ENCODE data around the gene ADAMTS14.

- TF ChIP-seq YY1 (IDR thresholded peaks at IDR 0.05; ENCODE audit: insufficient read depth, insufficient read length) (no peak), ZNF274 (IDR thresholded peaks at IDR 0.05; ENCODE audit: low read depth, low read length) (no peak), SUZ12 (IDR thresholded peaks at IDR 0.05; ENCODE audit: extremely low read depth, insufficient read depth, insufficient read length) (no peak)
Observed at GRCh38 chr10:70749756-70750155, 77.5 kb downstream of the ADAMTS14 start.

All from NT2/D1 (cell line).